Muscle layer of duodenum (tissue), 2 donors: ENCODE measurements around the gene KCNG4.

ENCODE experiments used
- H3K27ac ChIP-seq: one replicate; pipeline ENCODE4 v1.7.0; 2013; ENCODE audit warnings: mild to moderate bottlenecking, low read length
- H3K27me3 ChIP-seq: one replicate; pipeline ENCODE4 v1.7.0; 2013; ENCODE audit warnings: low read depth, mild to moderate bottlenecking, control low read depth, low read length
- H3K36me3 ChIP-seq, 2 donors: one replicate each; pipeline ENCODE4 v1.7.0; 2013; ENCODE audit warnings: low read length in 2 of 2, control low read depth in 1 of 2, mild to moderate bottlenecking in 1 of 2; ENCODE audit not compliant: insufficient read depth in 2 of 2, control insufficient read depth in 1 of 2
- H3K4me1 ChIP-seq, 2 donors: one replicate each; pipeline ENCODE4 v1.7.0; 2013; ENCODE audit warnings: low read length in 2 of 2, mild to moderate bottlenecking in 2 of 2, control low read depth in 1 of 2, moderate library complexity in 1 of 2; ENCODE audit not compliant: insufficient read depth in 2 of 2, control insufficient read depth in 1 of 2
- H3K4me3 ChIP-seq, 2 donors: one replicate each; pipeline ENCODE4 v1.7.0; 2013; ENCODE audit warnings: low read length in 2 of 2, low read depth in 1 of 2, mild to moderate bottlenecking in 1 of 2
- H3K9me3 ChIP-seq, 2 donors: one replicate each; pipeline ENCODE4 v1.7.0; 2013; ENCODE audit warnings: low read length in 2 of 2, control low read depth in 1 of 2, mild to moderate bottlenecking in 1 of 2; ENCODE audit not compliant: control insufficient read depth in 1 of 2
- donor health status: healthy.

Gene KCNG4

DNA sequence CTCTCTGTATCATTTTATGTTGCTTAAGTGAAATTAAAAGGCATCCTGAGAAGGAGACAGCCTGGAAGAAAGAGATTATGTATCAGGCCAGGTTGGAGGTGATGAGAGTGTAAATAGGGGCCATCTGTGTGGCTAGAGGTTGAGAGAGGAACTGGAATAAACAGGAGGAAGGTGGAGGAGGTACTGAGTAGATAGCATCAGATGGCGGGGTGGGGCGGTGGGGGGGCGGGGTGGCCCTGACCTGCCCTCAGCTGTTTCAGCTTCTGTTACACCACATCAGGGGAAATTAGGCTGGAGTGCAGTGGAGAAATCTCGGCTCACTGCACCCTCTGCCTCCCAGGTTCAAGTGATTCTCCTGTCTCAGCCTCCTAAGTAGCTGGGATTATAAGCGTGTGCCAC lies 6.9 kb upstream of the KCNG4 start:
- no peak overlapping the region for H3K4me3 ChIP-seq
- no peaks in the 10 kb centered on the region for H3K4me1 ChIP-seq

GRCh38 chr16:84245956-84246678 lies 6.3 kb upstream of the KCNG4 start:
- no peaks in the 10 kb centered on the region for H3K4me1 ChIP-seq
- H3K9me3 ChIP-seq = peaks cover 0 to 7% of the 10 kb centered on the region in 2 donors

More for the DNA sequence above, 6.9 kb upstream of the KCNG4 start:
- no peak overlapping the region for H3K27ac ChIP-seq
- peaks cover 0 to 7% of the 10 kb centered on the region in 2 donors for H3K9me3 ChIP-seq
- H3K27me3 ChIP-seq = no peaks in the 10 kb centered on the region
- H3K36me3 ChIP-seq = no peaks in the 10 kb centered on the region

GRCh38 chr16:84244728-84245127 lies 4.9 kb upstream of the KCNG4 start:
- H3K27ac ChIP-seq = no peak overlapping the region
- H3K4me3 ChIP-seq = no peak overlapping the region
- peaks cover 0 to 7% of the 10 kb centered on the region in 2 donors for H3K9me3 ChIP-seq
- peaks cover 0 to 3% of the 10 kb centered on the region in 2 donors for H3K4me1 ChIP-seq
- no peaks in the 10 kb centered on the region for H3K36me3 ChIP-seq
- H3K27me3 ChIP-seq = peaks cover 8% of the 10 kb centered on the region

More at GRCh38 chr16:84245956-84246678, 6.3 kb upstream of the KCNG4 start:
- Histone ChIP-seq H3K4me3 (no peak overlapping the region), H3K36me3 (no peaks in the 10 kb centered on the region), H3K27ac (no peak overlapping the region), H3K27me3 (no peaks in the 10 kb centered on the region)

GRCh38 chr16:84243732-84244131 lies 3.9 kb upstream of the KCNG4 start:
- Histone ChIP-seq H3K4me1 (peaks cover 0 to 3% of the 10 kb centered on the region in 2 donors), H3K27ac (no peak overlapping the region), H3K36me3 (no peaks in the 10 kb centered on the region), H3K27me3 (peaks cover 8% of the 10 kb centered on the region), H3K4me3 (no peak overlapping the region), H3K9me3 (peaks cover 0 to 7% of the 10 kb centered on the region in 2 donors)

DNA sequence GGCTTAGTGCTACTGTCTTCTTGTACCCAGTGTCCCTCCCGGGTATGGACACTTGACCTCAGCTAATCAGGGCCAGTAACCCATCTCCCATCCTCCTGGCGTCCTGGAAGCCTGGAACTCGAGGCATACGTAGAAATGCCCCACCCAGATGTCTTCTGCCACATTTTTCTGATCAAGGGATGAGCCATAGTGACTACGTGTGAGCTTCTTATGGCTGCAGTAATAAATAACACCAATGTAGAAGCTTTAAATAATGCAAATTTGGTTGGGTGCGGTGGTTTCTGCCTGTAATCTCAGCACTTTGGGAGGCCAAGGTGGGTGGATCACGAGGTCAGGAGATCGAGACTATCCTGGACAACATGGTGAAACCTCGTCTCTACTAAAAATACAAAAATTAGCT lies 3.0 kb upstream of the KCNG4 start:
- Histone ChIP-seq H3K36me3 (no peaks in the 10 kb centered on the region), H3K4me3 (no peak overlapping the region), H3K27me3 (peaks cover 8% of the 10 kb centered on the region), H3K9me3 (peaks cover 0 to 7% of the 10 kb centered on the region in 2 donors), H3K27ac (no peak overlapping the region), H3K4me1 (peaks cover 0 to 3% of the 10 kb centered on the region in 2 donors)

DNA sequence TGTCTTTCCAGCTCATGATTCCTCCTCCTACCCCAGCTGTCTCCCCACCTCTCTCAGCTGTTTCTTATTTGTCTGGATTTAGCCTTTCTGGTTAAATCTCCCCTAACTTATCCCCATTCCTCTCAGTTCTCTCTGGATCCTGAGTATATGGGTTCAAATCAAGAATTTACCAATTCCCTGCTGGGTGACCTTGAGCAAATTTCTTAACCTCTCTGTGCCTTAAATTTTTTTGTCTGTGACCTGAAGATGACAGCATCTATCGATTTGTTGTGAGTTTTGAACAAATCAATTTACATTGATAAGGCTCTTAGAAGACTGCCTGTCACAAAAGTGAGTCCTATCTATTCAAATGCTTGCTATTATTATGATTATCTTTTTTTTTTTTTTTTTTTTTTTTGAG lies 2.0 kb upstream of the KCNG4 start:
- Histone ChIP-seq H3K36me3 (no peaks in the 10 kb centered on the region), H3K27ac (no peak overlapping the region), H3K27me3 (peaks cover 8% of the 10 kb centered on the region), H3K4me3 (no peak overlapping the region), H3K9me3 (peaks cover 0 to 7% of the 10 kb centered on the region in 2 donors), H3K4me1 (peaks cover 0 to 3% of the 10 kb centered on the region in 2 donors)

- H3K9me3 ChIP-seq = peaks cover 0 to 7% of the 10 kb centered on the region in 2 donors
- H3K27ac ChIP-seq = no peak overlapping the region
- H3K4me1 ChIP-seq = peaks cover 0 to 3% of the 10 kb centered on the region in 2 donors
- H3K36me3 ChIP-seq = no peaks in the 10 kb centered on the region
- H3K4me3 ChIP-seq = no peak overlapping the region
- H3K27me3 ChIP-seq = peaks cover 8% of the 10 kb centered on the region
Measured at GRCh38 chr16:84240455-84240854, 643 bp upstream of the KCNG4 start.

DNA sequence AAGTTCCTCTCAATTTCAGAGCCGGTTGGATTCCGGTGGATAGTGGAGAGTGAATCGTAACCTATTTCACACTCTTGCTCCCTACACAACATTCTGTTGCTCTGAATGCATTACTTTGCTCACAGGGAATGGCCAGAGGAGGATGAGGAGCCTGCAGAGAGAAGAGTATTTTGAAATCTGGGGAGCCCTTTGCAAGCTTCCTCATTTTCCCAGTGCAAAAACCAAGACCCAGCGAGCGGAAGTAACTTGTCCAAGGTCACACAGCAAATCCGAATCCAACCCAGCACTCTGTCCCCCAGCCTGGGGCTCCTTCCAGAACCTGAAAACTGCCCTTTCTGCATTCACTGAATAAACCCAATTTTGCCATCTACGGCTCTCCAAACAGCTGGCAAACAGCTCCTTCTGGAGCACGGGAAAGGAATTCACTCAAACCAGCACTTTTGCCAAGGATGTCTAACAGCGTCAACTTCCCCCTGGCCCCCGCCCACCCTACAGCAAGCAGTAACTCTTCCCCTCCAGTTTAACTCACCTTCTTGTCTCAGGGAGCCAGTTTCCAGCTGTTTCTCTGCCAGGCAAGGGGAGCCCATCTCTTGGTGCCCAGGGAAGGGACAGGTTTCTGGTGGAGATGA lies 557 bp downstream of the KCNG4 start:
- H3K36me3 ChIP-seq = no peaks in the 10 kb centered on the region
- H3K27me3 ChIP-seq = peaks cover 8% of the 10 kb centered on the region
- no peak overlapping the region for H3K27ac ChIP-seq
- no peaks in the 10 kb centered on the region for H3K9me3 ChIP-seq
- peaks cover 0 to 3% of the 10 kb centered on the region in 2 donors for H3K4me1 ChIP-seq
- no peak overlapping the region for H3K4me3 ChIP-seq

- H3K36me3 ChIP-seq = no peaks in the 10 kb centered on the region
- no peak overlapping the region for H3K27ac ChIP-seq
- peaks cover 8% of the 10 kb centered on the region for H3K27me3 ChIP-seq
- peaks cover 0 to 3% of the 10 kb centered on the region in 2 donors for H3K4me1 ChIP-seq
- H3K9me3 ChIP-seq = no peaks in the 10 kb centered on the region
- no peak overlapping the region for H3K4me3 ChIP-seq
Measured at GRCh38 chr16:84237994-84238750, 1.6 kb downstream of the KCNG4 start.

DNA sequence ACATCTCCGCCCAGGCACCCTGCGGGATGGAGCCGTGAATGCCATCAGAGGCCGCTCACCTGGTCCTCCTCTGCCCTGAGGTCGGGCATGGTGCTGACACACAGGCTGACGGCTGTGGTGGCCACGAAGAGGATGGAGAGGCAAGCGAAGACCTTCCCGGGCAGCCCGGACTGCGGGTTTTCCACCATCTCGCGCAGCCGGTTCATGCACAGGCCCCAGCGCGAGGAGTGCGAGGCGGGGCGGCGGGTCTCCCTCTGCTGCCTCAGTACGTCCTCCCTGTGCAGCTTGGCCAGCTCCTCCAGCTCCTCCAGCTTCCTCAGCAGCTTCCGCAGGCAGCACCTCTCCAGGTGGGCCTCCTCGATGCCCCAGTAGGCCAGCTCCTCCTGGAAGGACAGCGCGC lies 3.1 kb downstream of the KCNG4 start:
- Histone ChIP-seq H3K27ac (no peak overlapping the region), H3K4me3 (no peak overlapping the region), H3K27me3 (peaks cover 8% of the 10 kb centered on the region), H3K36me3 (no peaks in the 10 kb centered on the region), H3K4me1 (peaks cover 0 to 3% of the 10 kb centered on the region in 2 donors), H3K9me3 (no peaks in the 10 kb centered on the region)
